Body of pancreas (tissue), 4 donors: ENCODE data around the gene EFS.

Experiments
- POLR2A ChIP-seq, 3 donors: fragments of 450-650 bp; IDR thresholded peaks; one replicate each; pipeline ENCODE4 v1.6.1; 2016; ENCODE audit warnings: antibody characterized with exemption in 3 of 3, mild to moderate bottlenecking in 2 of 3
- TF ChIP-seq, protein P1 (sequence below), 7 experiments: fragments of 450-650 bp in 4 of 7; fragments of 200-600 bp in 3 of 7; sonication (generic) in 3 of 7; IDR thresholded peaks; one replicate each; pipeline ENCODE4 v1.5.1; 2016 to 2019; ENCODE audit warnings: antibody characterized with exemption in 7 of 7

DNA sequence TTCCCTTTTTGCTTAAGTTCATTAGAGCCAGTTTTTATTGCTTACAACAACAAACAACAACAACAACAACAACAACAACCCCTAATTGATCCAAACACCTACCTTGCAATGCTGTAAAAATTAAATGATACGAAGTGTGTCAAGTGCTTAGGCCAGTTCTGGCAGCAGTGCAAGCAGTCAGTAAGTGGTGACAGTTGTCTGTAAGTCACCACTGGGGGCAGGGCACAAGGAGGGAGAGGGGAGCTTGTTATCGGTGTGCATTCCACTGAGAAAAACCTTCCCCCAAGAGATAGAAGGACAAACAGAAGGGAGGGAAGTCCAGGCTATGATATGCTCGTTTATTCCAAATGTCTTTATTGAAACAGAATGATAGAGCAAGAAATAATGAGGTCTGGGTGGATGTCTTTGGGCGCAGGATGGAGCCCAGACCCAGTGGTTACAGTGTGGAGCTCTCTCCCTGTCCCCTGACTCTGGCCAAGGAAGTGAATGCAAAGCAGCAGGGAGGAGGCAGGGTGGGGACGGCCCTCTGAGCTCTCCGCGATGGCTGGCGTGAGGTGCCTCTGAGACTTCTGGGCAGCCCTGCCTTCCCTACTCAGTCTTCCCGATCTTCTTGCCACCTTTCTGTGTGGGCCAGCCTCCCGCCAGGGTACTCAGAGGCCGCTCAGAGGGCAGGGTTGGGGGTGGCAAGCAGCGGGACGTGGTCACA lies 18.8 kb downstream of the EFS start:
- no peak for TF ChIP-seq POLR2A (IDR thresholded peaks at IDR 0.05)
- TF ChIP-seq, protein P1, sequence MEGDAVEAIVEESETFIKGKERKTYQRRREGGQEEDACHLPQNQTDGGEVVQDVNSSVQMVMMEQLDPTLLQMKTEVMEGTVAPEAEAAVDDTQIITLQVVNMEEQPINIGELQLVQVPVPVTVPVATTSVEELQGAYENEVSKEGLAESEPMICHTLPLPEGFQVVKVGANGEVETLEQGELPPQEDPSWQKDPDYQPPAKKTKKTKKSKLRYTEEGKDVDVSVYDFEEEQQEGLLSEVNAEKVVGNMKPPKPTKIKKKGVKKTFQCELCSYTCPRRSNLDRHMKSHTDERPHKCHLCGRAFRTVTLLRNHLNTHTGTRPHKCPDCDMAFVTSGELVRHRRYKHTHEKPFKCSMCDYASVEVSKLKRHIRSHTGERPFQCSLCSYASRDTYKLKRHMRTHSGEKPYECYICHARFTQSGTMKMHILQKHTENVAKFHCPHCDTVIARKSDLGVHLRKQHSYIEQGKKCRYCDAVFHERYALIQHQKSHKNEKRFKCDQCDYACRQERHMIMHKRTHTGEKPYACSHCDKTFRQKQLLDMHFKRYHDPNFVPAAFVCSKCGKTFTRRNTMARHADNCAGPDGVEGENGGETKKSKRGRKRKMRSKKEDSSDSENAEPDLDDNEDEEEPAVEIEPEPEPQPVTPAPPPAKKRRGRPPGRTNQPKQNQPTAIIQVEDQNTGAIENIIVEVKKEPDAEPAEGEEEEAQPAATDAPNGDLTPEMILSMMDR (IDR thresholded peaks at IDR 0.05): no peak
